ENCODE data around the gene TMEM217.

Gene TMEM217

DNA sequence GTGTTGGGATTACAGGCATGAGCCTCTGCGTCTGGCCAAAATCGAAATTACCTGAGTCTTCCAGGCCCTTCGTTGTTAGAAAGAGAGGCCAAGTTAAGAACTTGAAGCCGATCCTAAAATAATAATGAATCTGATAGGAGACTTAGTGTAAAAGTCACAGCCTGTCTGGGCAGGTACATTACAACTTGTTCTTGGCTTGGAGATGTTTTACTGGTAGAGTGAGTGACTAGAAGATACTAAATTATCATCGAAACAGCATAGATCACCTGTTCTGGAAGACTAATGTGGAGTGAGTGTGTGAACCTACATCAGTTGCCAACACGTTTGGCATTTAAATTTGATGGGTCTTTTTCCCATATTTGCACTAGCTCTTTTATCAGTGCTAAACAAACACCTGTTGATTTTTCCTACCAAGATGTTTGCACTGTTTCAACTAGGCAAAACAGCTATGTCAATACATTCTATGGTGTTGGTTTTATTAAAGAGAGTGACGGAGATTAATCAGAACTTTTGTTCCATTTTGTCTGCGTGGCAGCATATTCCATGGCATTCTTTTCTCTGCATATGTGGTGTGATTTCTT is 4.6 kb upstream of the TMEM217 start:
- Histone ChIP-seq H2AFZ (ENCODE audit: low read depth, low read length) (no peak overlapping the region), H3K9me3 (ENCODE audit: insufficient read depth, low read length) (no peaks in the 10 kb centered on the region), H3K36me3 (replicated peaks; ENCODE audit: low read depth, low read length) (peaks cover 4% of the 10 kb centered on the region), H3K27me3 (ENCODE audit: low read depth, low read length) (no peaks in the 10 kb centered on the region), H3K9ac (ENCODE audit: low read length) (no peak overlapping the region), H3K4me1 (ENCODE audit: low read length) (peaks cover 23% of the 10 kb centered on the region), H3K4me3 (ENCODE audit: low read length) (no peak overlapping the region), H3K4me2 (ENCODE audit: low read length) (no peak overlapping the region), H3K79me2 (ENCODE audit: low read length) (peaks cover 46% of the 10 kb centered on the region), H3K27ac (ENCODE audit: low read length) (no peak overlapping the region), H4K20me1 (ENCODE audit: insufficient read depth, low read length) (peaks cover 9% of the 10 kb centered on the region)
- TF ChIP-seq CTCF (IDR thresholded peaks at IDR 0.05; ENCODE audit: low read depth, low read length) (no peak), EZH2phosphoT487 (IDR thresholded peaks at IDR 0.05; ENCODE audit: low read depth) (no peak)

DNA sequence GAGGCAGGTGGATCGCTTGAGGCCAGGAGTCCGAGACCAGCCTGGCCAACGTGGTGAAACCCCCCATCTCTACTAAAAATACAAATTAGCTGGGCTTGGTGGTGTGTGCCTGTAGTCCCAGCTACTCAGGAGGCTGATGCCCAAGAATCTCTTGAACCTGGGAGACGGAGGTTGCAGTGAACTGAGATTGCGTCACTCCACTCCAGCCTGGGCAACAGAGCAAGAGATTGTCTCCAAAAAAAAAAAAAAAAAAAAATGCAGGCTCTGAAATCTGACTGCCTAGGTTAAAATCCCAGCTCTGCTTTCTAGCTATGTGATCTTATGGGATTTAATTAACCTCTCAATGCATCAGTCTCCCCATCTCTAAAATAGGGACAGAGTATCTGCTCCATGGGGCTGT is 3.3 kb upstream of the TMEM217 start:
- H3K79me2 ChIP-seq (ENCODE audit: low read length) = peaks cover 46% of the 10 kb centered on the region
- no peak overlapping the region for H3K27ac ChIP-seq (ENCODE audit: low read length)
- H3K9ac ChIP-seq (ENCODE audit: low read length) = no peak overlapping the region
- no peak overlapping the region for H3K4me2 ChIP-seq (ENCODE audit: low read length)
- no peaks in the 10 kb centered on the region for H3K9me3 ChIP-seq (ENCODE audit: insufficient read depth, low read length)
- TF ChIP-seq CTCF (IDR thresholded peaks at IDR 0.05; ENCODE audit: low read depth, low read length) = no peak
- no peak for TF ChIP-seq EZH2phosphoT487 (IDR thresholded peaks at IDR 0.05; ENCODE audit: low read depth)
- no peaks in the 10 kb centered on the region for H3K27me3 ChIP-seq (ENCODE audit: low read depth, low read length)
- H3K4me3 ChIP-seq (ENCODE audit: low read length) = no peak overlapping the region
- no peak overlapping the region for H2AFZ ChIP-seq (ENCODE audit: low read depth, low read length)
- peaks cover 9% of the 10 kb centered on the region for H4K20me1 ChIP-seq (ENCODE audit: insufficient read depth, low read length)
- H3K36me3 ChIP-seq (replicated peaks; ENCODE audit: low read depth, low read length) = peaks cover 4% of the 10 kb centered on the region
- peaks cover 28% of the 10 kb centered on the region for H3K4me1 ChIP-seq (ENCODE audit: low read length)

DNA sequence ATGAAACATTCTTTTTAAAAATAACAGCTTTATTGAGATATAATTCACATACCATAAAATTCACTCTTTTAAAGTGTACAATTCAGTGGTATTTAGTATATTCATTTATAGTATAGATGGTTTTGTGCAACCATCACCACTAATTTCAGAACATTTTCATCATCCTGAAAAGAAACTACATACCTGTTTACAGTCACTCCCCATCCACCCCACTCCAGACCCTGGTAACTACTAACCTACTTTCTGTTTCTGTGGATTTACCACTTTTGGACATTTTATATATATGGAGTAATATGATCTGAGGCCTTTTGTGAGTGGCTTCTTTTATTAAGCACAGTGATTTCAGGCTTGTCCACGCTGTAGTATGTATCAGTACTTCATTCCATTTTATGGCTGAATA is 2.5 kb upstream of the TMEM217 start:
- Histone ChIP-seq H3K9ac (ENCODE audit: low read length) (no peak overlapping the region), H3K27me3 (ENCODE audit: low read depth, low read length) (no peaks in the 10 kb centered on the region), H3K4me2 (ENCODE audit: low read length) (no peak overlapping the region), H3K79me2 (ENCODE audit: low read length) (peaks cover 46% of the 10 kb centered on the region), H3K27ac (ENCODE audit: low read length) (no peak overlapping the region), H2AFZ (ENCODE audit: low read depth, low read length) (no peak overlapping the region), H3K4me1 (ENCODE audit: low read length) (peaks cover 28% of the 10 kb centered on the region), H3K36me3 (replicated peaks; ENCODE audit: low read depth, low read length) (peaks cover 4% of the 10 kb centered on the region), H4K20me1 (ENCODE audit: insufficient read depth, low read length) (peaks cover 9% of the 10 kb centered on the region), H3K9me3 (ENCODE audit: insufficient read depth, low read length) (no peaks in the 10 kb centered on the region), H3K4me3 (ENCODE audit: low read length) (no peak overlapping the region)
- TF ChIP-seq EZH2phosphoT487 (IDR thresholded peaks at IDR 0.05; ENCODE audit: low read depth) = no peak
- no peak for TF ChIP-seq CTCF (IDR thresholded peaks at IDR 0.05; ENCODE audit: low read depth, low read length)

DNA sequence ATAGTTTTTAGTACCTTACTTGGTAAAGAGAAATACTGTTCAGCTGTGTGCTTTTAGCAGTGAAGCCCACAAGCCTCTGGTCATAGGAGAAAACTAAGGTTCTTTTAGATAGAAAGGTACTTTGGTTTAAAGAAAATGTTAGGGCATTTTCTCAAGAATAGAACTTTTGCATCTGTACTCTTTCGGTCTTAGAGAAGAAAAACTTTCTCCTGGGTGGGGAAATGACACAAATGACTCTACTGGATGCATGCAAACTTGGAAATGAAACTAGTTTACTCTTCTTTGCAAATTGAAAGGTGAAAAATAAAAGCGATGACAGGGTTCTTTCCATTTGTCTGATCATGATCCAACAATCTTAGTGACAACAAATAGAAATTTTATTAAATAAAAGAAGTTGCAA is 2.1 kb upstream of the TMEM217 start:
- Histone ChIP-seq H3K36me3 (replicated peaks; ENCODE audit: low read depth, low read length) (peaks cover 4% of the 10 kb centered on the region), H3K9me3 (ENCODE audit: insufficient read depth, low read length) (no peaks in the 10 kb centered on the region), H3K4me1 (ENCODE audit: low read length) (peaks cover 28% of the 10 kb centered on the region), H3K27ac (ENCODE audit: low read length) (peak overlapping the region; percentile 43), H3K4me2 (ENCODE audit: low read length) (peak overlapping the region; percentile 93), H2AFZ (ENCODE audit: low read depth, low read length) (no peak overlapping the region), H4K20me1 (ENCODE audit: insufficient read depth, low read length) (peaks cover 9% of the 10 kb centered on the region), H3K27me3 (ENCODE audit: low read depth, low read length) (no peaks in the 10 kb centered on the region), H3K79me2 (ENCODE audit: low read length) (peaks cover 46% of the 10 kb centered on the region), H3K9ac (ENCODE audit: low read length) (0 out of 2 replicates have a peak overlapping the region, but pooled peaks have one; percentile 21), H3K4me3 (ENCODE audit: low read length) (peak overlapping the region; percentile 89)
- TF ChIP-seq EZH2phosphoT487 (IDR thresholded peaks at IDR 0.05; ENCODE audit: low read depth) (no peak), CTCF (IDR thresholded peaks at IDR 0.05; ENCODE audit: low read depth, low read length) (no peak)

Measured in OCI-LY3 (cell line).